SK-N-SH (cell line): ENCODE results near the gene LPIN1. TPM values are rescaled to one million over a fixed set of nuclear protein-coding genes. Genes with fewer than 3 reads are reported as not detected.
A peak's percentile ranks its signal among the peaks of the same experiment; 100 is the strongest.

Experiments
- CTCF ChIA-PET: fragments of 300-600, 350-600 bp; formaldehyde crosslinking; extraction: SDS; loops from one replicate; lab custom pipeline; 2021; lab: Yijun Ruan, JAX
- POLR2A ChIA-PET: fragments of 350-600 bp; sonication (Branson Sonifier 250); formaldehyde crosslinking; extraction: SDS; loops from one replicate; lab custom pipeline; 2020; ENCODE audit warnings: antibody characterized with exemption, inconsistent platforms; lab: Yijun Ruan, JAX
- DNase-seq: peaks from one replicate; pipeline ENCODE4 v3.0.0; 2012
- H2AFZ ChIP-seq: fragments of 200-600 bp; sonication (generic); 2 replicates; pipeline ENCODE4 v1.8.1; 2016; ENCODE audit warnings: antibody characterized with exemption, mild to moderate bottlenecking, low read depth
- H3F3A ChIP-seq: fragments of 200-600 bp; sonication (generic); replicated peaks from 2 replicates; pipeline ENCODE3; 2016; ENCODE audit warnings: antibody characterized with exemption, mild to moderate bottlenecking; ENCODE audit not compliant: insufficient read depth
- H3K27ac ChIP-seq, 2 experiments: fragments of 200-500 bp in 1 of 2; fragments of 200-600 bp in 1 of 2; sonication (Bioruptor generic) in 1 of 2; sonication (generic), shearing (Covaris generic) in 1 of 2; 2 replicates each; pipeline versions ENCODE4 v1.5.1 to v1.6.1; 2014 to 2016; ENCODE audit warnings: low read depth in 2 of 2, inconsistent platforms in 1 of 2, low read length in 1 of 2, mild to moderate bottlenecking in 1 of 2, mixed read lengths in 1 of 2
- H3K27me3 ChIP-seq: fragments of 200-600 bp; sonication (generic), shearing (Covaris generic); 2 replicates; pipeline ENCODE4 v1.6.1; 2016; ENCODE audit warnings: mixed run types; ENCODE audit not compliant: insufficient read depth
- H3K36me3 ChIP-seq, 2 experiments: fragments of 200-500 bp in 1 of 2; fragments of 200-600 bp in 1 of 2; sonication (Bioruptor generic) in 1 of 2; sonication (generic) in 1 of 2; replicated peaks in 1 of 2; 2 replicates each; pipeline versions ENCODE3 to v1.5.1; 2014 to 2016; ENCODE audit warnings: low read length in 1 of 2, mild to moderate bottlenecking in 1 of 2; ENCODE audit not compliant: insufficient read depth in 2 of 2, control insufficient read depth in 1 of 2
- H3K4me1 ChIP-seq, 2 experiments: fragments of 200-500 bp in 1 of 2; fragments of 200-600 bp in 1 of 2; sonication (Bioruptor generic) in 1 of 2; sonication (generic), shearing (Covaris generic) in 1 of 2; 2 replicates each; pipeline versions ENCODE4 v1.5.1 to v1.6.1; 2014 to 2016; ENCODE audit warnings: low read depth in 1 of 2, low read length in 1 of 2, mixed run types in 1 of 2; ENCODE audit not compliant: insufficient read depth in 2 of 2, control insufficient read depth in 1 of 2
- H3K4me2 ChIP-seq: fragments of 200-600 bp; sonication (generic), shearing (Covaris generic); 2 replicates; pipeline ENCODE4 v1.6.1; 2017; ENCODE audit warnings: mixed run types
- H3K4me3 ChIP-seq, 2 experiments: fragments of 200-500 bp in 1 of 2; fragments of 200-600 bp in 1 of 2; sonication (Bioruptor generic) in 1 of 2; sonication (generic), shearing (Covaris generic) in 1 of 2; 2 replicates each; pipeline versions ENCODE4 v1.5.1 to v1.8.1; 2014 to 2016; ENCODE audit warnings: low read depth in 2 of 2, inconsistent platforms in 1 of 2, low read length in 1 of 2, mild to moderate bottlenecking in 1 of 2, mixed read lengths in 1 of 2, moderate library complexity in 1 of 2
- H3K79me2 ChIP-seq: fragments of 200-600 bp; sonication (generic); 2 replicates; pipeline ENCODE4 v1.8.1; 2017; ENCODE audit warnings: mild to moderate bottlenecking; ENCODE audit not compliant: insufficient read depth
- H3K9ac ChIP-seq: fragments of 200-600 bp; sonication (generic); 2 replicates; pipeline ENCODE4 v1.6.1; 2017; ENCODE audit warnings: mixed run types
- H3K9me2 ChIP-seq: fragments of 200-600 bp; sonication (generic); 2 replicates; pipeline ENCODE4 v1.6.1; 2017; ENCODE audit warnings: mixed run types
- H3K9me3 ChIP-seq: fragments of 200-600 bp; sonication (generic); 2 replicates; pipeline ENCODE4 v1.6.1; 2017; ENCODE audit warnings: mixed run types, mild to moderate bottlenecking, moderate library complexity
- H4K20me1 ChIP-seq: fragments of 200-600 bp; sonication (generic); 2 replicates; pipeline ENCODE4 v1.6.1; 2017; ENCODE audit warnings: mild to moderate bottlenecking, mixed run types; ENCODE audit not compliant: insufficient read depth
- CHD2 ChIP-seq: fragments of 150-350 bp; IDR thresholded peaks from 2 replicates; pipeline ENCODE4 v1.6.1; 2018; ENCODE audit warnings: low read length; ENCODE audit not compliant: partially characterized antibody
- CTCF ChIP-seq: fragments of 200-600 bp; sonication (generic); IDR thresholded peaks from 2 replicates; pipeline ENCODE4 v1.6.1; 2017; ENCODE audit warnings: antibody characterized with exemption, mild to moderate bottlenecking, moderate library complexity
- ELF1 ChIP-seq: IDR thresholded peaks from 2 replicates; pipeline ENCODE4 v1.4.0; 2012
- EP300 ChIP-seq, 2 experiments: IDR thresholded peaks; 2 replicates each; pipeline versions ENCODE4 v1.4.0 to v1.6.1; 2012; ENCODE audit warnings: borderline replicate concordance in 1 of 2, low read depth in 1 of 2, low read length in 1 of 2
- EZH2phosphoT487 ChIP-seq: fragments of 200-600 bp; sonication (generic); IDR thresholded peaks from 2 replicates; pipeline ENCODE4 v1.6.1; 2017; ENCODE audit warnings: low read depth, mixed run types, mild to moderate bottlenecking, antibody characterized with exemption, moderate library complexity, borderline replicate concordance
- FOXJ3 ChIP-seq: sonication (generic); formaldehyde crosslinking; IDR thresholded peaks from 2 replicates; pipeline ENCODE4 v1.5.1; 2020; ENCODE audit warnings: mild to moderate bottlenecking, missing genetic modification reagents
- FOXM1 ChIP-seq: IDR thresholded peaks from 2 replicates; pipeline ENCODE4 v1.4.0; 2012; ENCODE audit warnings: low read depth, mild to moderate bottlenecking
- GABPA ChIP-seq: IDR thresholded peaks from 2 replicates; pipeline ENCODE4 v1.4.0; 2012; ENCODE audit warnings: low read depth, mild to moderate bottlenecking
- GATA2 ChIP-seq: sonication (generic); formaldehyde crosslinking; IDR thresholded peaks from 2 replicates; pipeline ENCODE4 v1.5.0; 2020; ENCODE audit warnings: mild to moderate bottlenecking, missing genetic modification reagents
- IRF3 ChIP-seq: fragments of 150-350 bp; IDR thresholded peaks from 2 replicates; pipeline ENCODE4 v1.6.1; 2016; ENCODE audit warnings: mild to moderate bottlenecking, low read depth, low read length
- MXI1 ChIP-seq: IDR thresholded peaks from 2 replicates; pipeline ENCODE4 v1.6.1; 2012; ENCODE audit warnings: mild to moderate bottlenecking, low read depth, low read length, improper control_type of control experiment
- NFIC ChIP-seq: IDR thresholded peaks from 2 replicates; pipeline ENCODE4 v1.4.0; 2012; ENCODE audit warnings: borderline replicate concordance
- PBX3 ChIP-seq: IDR thresholded peaks from 2 replicates; pipeline ENCODE4; 2012
- POLR2AphosphoS5 ChIP-seq: IDR thresholded peaks from 2 replicates; pipeline ENCODE4 v1.6.1; 2012; ENCODE audit warnings: low read depth, low read length
- RAD21 ChIP-seq: IDR thresholded peaks from 2 replicates; pipeline ENCODE4 v1.6.1; 2012; ENCODE audit warnings: mild to moderate bottlenecking, low read length
- RCOR1 ChIP-seq: fragments of 150-350 bp; IDR thresholded peaks from 2 replicates; pipeline ENCODE4 v1.6.1; 2017; ENCODE audit warnings: antibody characterized with exemption, low read length
- REST ChIP-seq: IDR thresholded peaks from 2 replicates; pipeline ENCODE4 v1.6.1; 2012; ENCODE audit warnings: mild to moderate bottlenecking, low read depth, low read length, moderate library complexity
- RFX5 ChIP-seq: IDR thresholded peaks from 2 replicates; pipeline ENCODE4 v1.6.1; 2012; ENCODE audit warnings: mild to moderate bottlenecking, improper control_type of control experiment, low read length
- RXRA ChIP-seq: IDR thresholded peaks from 2 replicates; pipeline ENCODE4 v1.4.0; 2012; ENCODE audit warnings: low read depth, mild to moderate bottlenecking, borderline replicate concordance
- SMC3 ChIP-seq: IDR thresholded peaks from 2 replicates; pipeline ENCODE4 v1.6.1; 2012; ENCODE audit warnings: low read depth, low read length, improper control_type of control experiment
- TCF12 ChIP-seq: IDR thresholded peaks from 2 replicates; pipeline ENCODE4 v1.4.0; 2012
- TEAD4 ChIP-seq: IDR thresholded peaks from 2 replicates; pipeline ENCODE4 v1.4.0; 2012; ENCODE audit warnings: mild to moderate bottlenecking, borderline replicate concordance; ENCODE audit not compliant: insufficient read depth
- USF2 ChIP-seq: fragments of 150-350 bp; IDR thresholded peaks from 2 replicates; pipeline ENCODE4 v1.6.1; 2017; ENCODE audit warnings: antibody characterized with exemption, low read length, low read depth, borderline replicate concordance
- YY1 ChIP-seq: IDR thresholded peaks from 2 replicates; pipeline ENCODE4 v1.4.0; 2012; ENCODE audit warnings: low read depth, mild to moderate bottlenecking
- WGBS: methylation state at CpG from one replicate; pipeline ENCODE4 v1.1.6; 2017; ENCODE audit warnings: low lambda C conversion rate; 5-methylcytosine and 5-hydroxymethylcytosine counted together
- polyA plus RNA-seq, 3 experiments: library from polyadenylated mRNA; depleted of rRNA; stranded (reverse); fragments of >200 nt; gene quantifications; 2 replicates each; pipeline ENCODE4 v1.2.3, GENCODE V29; 2012

The LPIN1 gene
- polyA plus RNA-seq, 1 of the 3 experiments (the other 2 are of a cell fraction): 22.1 TPM

- peaks cover 24 to 57% of the 10 kb centered on the region in 2 experiments for H3K4me1 ChIP-seq
- H3K4me2 ChIP-seq: 0 out of 2 replicates have a peak overlapping the region, but pooled peaks have one; percentile 51
- ChIA-PET POLR2A (interaction anchor here (1.2 to 2.6 kb wide), 3 partner anchors 9 to 21 kb away, joined by 3 to 18 read pairs (median 8); no protein-coding TSS in a partner anchor), CTCF (interaction anchor here (0.7 to 32.6 kb wide), 10 partner anchors 9 to 1255 kb away, joined by 3 to 873 read pairs (median 11); no protein-coding TSS in a partner anchor)
- H3K9me3 ChIP-seq: no peaks in the 10 kb centered on the region
- H3K27ac ChIP-seq: peak overlapping the region in 1 of 2 experiments; percentile 73; a peak in 2 of 4 replicates
- peaks cover 3% of the 10 kb centered on the region for H3F3A ChIP-seq
- H3K27me3 ChIP-seq: no peaks in the 10 kb centered on the region
- 82% methylated on average over 8 of the region's 8 CpGs for WGBS
- peak; percentile 81 for DNase-seq
- no peaks in the 10 kb centered on the region for H3K9me2 ChIP-seq
- TF ChIP-seq SMC3 (no peak), FOXJ3 (no peak), RCOR1 (peak; percentile 57; the same call in 1 of the 2 replicates), GATA2 (no peak), EZH2phosphoT487 (no peak), TEAD4 (no peak), GABPA (no peak), USF2 (no peak), YY1 (no peak), CHD2 (peak; percentile 74), FOXM1 (no peak), RXRA (no peak), PBX3 (no peak), EP300 (IDR thresholded peaks at IDR 0.05; ENCODE audit: borderline replicate concordance in 1 of 2, low read depth in 1 of 2, low read length in 1 of 2) (peak in 1 of 2 experiments; percentile 46; a peak in 1 of 4 replicates), CTCF (no peak), REST (no peak), ELF1 (no peak), NFIC (no peak), MXI1 (peak; percentile 24; the same call in 1 of the 2 replicates), RAD21 (no peak), IRF3 (no peak), RFX5 (no peak), TCF12 (no peak), POLR2AphosphoS5 (no peak)
- peaks cover 1 to 3% of the 10 kb centered on the region in 2 experiments for H3K36me3 ChIP-seq
- H3K79me2 ChIP-seq: peaks cover 81% of the 10 kb centered on the region
- no peak overlapping the region for H3K9ac ChIP-seq
- no peak overlapping the region for H2AFZ ChIP-seq
- H3K4me3 ChIP-seq: no peak overlapping the region
- peaks cover 68% of the 10 kb centered on the region for H4K20me1 ChIP-seq
Observed at GRCh38 chr2:11752906-11753305, 6.5 kb downstream of the LPIN1 start.
